GM18867 (cell line): Measurements from ENCODE around the gene PER3.
A peak's percentile ranks its signal among the peaks of the same experiment; 100 is the strongest.

Experiments used
- ATAC-seq: cut with Tn5 transposase; IDR thresholded peaks from one replicate; pipeline ENCODE4 v1.9.1; 2021; ENCODE audit warnings: mild to moderate bottlenecking, moderate library complexity; ENCODE audit not compliant: unreplicated experiment

PER3 gene

GRCh38 chr1:7783826-7784491 is at the start of gene PER3:
PER3 (plus strand) TSS chr1:7784291; CDS start chr1:7784878, 587 bp downstream.
- ATAC-seq = peak; percentile 87

- ATAC-seq = no peak
Measured at GRCh38 chr1:7738044-7738443, 46.0 kb upstream of the PER3 start.

- no peak for ATAC-seq
Measured at GRCh38 chr1:7743346-7743745, 40.7 kb upstream of the PER3 start.

DNA sequence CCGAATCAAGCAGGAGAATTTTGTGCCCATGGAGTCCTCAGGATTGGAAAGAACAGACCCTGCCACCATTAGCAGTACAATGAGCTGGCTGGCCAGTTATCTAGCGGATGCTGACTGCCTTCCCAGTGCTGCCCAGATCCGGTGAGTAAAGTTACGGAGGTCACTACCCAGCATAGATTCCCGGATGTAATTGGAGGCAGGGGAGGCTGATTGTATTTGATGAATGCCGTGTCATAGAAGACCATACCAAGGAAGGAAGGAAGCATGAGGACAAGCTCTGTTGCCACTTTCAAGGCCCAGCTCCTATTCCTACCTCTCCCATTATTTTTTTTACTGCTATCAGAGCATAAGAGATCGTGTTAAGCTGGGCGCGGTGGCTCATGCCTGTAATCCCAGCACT is 39.2 kb upstream of the PER3 start:
- ATAC-seq = no peak

DNA sequence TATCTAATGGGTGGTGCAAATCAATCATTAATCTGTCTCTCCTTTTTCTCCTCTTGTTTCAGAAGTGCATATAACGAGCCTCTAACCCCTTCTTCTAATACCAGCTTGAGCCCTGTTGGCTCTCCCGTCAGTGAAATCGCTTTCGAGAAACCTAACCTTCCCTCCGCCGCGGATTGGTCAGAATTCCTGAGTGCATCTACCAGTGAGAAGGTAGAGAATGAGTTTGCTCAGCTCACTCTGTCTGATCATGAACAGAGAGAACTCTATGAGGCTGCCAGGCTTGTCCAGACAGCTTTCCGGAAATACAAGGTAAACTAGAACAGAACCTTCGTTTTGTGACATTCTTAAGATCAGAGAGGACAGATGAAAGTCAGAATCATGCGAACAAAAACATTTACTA is 38.3 kb upstream of the PER3 start:
- no peak for ATAC-seq

DNA sequence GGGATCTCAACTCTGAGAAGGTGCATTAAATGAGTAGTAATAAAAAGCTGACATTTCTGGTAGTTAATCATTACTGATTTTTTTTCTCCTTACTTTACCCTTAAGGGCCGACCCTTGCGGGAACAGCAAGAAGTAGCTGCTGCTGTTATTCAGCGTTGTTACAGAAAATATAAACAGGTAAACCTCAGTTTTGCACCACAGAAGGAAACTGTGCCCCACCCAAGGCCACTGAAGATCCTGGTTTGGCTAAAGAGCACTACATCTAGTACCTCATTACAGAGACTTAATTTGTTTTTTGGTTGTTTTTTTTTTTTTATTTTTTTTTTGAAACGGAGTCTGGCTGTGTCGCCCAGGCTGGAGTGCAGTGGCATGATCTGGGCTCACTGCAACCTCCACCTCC is 36.5 kb upstream of the PER3 start:
- no peak for ATAC-seq

DNA sequence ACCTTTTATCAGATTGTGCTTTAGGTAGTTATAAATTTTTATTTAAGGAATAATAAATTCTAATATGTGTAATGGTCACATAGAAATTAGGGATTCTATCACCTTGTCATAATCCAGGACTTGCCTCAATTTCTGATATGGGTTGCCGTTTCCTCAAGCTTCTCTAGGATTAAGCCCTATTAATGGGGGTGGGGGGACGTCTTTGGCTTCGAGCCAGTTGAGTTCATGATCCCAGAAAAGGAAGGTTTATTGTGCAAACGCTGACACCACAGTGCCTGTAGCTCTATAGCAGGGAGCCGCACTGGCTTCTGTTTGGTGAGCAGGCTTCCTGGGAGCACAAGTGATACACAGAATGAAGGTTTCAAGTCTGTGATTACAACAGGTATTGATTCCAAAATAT is 35.0 kb upstream of the PER3 start:
- no peak for ATAC-seq

- no peak for ATAC-seq
Measured at GRCh38 chr1:7751174-7751573, 32.9 kb upstream of the PER3 start.

DNA sequence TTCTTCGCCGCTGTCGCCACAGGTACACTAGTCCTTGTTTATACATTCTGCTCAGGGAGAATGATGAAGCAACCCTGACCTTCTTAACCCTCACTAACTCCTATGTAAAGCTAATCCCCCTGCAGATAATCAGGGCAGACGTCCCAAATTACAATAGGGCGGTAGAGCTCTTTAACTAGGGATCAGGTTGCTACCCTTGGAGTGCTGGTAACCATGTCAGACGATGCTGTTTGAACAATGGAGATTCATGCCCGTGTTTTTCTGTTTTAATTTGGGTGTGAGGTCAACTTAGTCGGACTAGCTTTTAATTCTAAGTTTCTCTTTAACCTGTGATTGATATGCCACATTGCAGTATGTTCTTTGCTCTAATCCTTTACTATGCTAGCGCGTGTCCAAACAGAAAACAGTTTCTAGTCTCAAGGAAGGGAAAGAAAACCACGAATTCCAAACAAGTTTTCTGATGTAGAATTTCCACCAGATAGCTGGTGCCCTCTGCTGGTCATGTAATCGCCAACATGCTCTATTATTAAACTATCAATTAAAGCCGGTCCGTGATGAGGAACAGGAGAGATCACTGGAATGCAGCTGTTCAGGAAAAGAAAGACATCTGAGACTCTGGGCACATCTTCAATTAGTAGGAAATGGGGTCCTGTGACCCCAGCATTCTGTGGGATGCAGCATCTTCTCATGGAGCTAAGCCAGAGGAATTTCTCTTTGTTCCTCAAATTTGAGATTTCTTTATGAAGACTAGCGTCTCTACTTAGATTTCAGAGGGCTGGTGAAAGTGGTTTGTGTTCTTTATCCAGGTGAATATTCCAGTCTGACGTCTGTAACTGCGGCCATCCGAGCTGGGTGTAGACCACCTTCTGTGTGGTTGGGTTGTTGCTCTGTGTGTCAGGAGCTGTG is 31.3 kb upstream of the PER3 start:
- ATAC-seq = no peak

GRCh38 chr1:7753641-7754040 is 30.4 kb upstream of the PER3 start:
- ATAC-seq = no peak

GRCh38 chr1:7754234-7754633 is 29.9 kb upstream of the PER3 start:
- no peak for ATAC-seq

DNA sequence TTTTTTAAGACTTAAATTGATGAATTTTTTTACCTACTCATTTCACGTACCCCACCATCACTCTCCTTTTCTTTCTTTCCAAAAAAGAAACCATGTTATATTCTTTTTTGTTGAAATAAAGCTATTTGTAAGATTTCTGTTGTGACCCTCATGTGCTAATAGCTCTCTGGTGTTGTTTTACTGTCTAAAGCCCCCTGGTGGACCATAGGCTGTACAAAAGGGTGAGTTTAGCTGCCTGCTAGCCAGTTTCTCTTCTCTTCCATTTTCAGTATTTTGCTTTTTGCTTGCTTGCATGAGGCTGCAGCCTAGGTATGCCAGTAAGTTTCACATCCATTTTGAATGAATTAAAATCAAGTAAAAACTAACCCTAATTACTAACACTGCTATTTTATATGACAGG is 28.6 kb upstream of the PER3 start:
- ATAC-seq = no peak

- ATAC-seq = no peak
Measured at GRCh38 chr1:7760245-7760644, 23.8 kb upstream of the PER3 start.

DNA sequence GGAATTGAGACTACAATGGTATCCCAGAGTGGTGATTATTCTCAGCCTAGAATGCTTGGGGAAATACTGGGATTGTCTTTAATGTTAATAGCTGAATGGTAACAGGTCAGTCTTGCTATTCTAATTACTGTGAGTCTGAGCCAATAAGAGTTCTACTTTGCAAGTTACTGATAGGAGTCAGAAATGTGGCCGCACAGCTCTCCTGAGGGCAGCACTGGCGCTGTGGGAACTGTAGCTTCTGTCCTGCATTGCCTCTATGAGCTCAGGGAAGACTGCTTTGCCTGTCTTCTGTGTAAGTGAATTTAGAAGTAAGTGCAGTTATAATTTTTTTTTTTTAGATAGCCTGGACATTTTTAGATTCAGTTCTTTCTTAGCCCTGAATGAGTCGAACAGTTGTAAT is 23.0 kb upstream of the PER3 start:
- ATAC-seq = no peak

GRCh38 chr1:7767176-7767575 is 16.9 kb upstream of the PER3 start:
- ATAC-seq = no peak

GRCh38 chr1:7768583-7768982 is 15.5 kb upstream of the PER3 start:
- no peak for ATAC-seq

GRCh38 chr1:7769673-7770412 is 14.2 kb upstream of the PER3 start:
- ATAC-seq = no peak

DNA sequence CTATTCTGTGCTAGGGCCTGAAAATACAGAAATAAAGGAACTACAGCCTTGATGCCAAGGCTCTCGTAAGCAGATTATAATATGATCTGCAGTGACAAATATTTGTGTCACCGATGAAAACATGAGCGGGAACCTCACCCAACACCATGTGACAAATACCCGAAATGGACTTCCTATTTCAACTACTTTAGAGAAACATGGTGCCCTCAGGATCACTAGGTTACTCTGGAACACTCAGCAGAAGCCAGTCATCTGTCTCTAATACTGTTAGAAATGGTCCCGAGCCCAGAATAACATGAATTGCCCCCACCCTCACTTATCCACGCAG is 13.5 kb upstream of the PER3 start:
- ATAC-seq = no peak

- peak; percentile 83 for ATAC-seq
Measured at GRCh38 chr1:7770997-7771822, 12.9 kb upstream of the PER3 start, which contains the start of gene VAMP3. VAMP3 (plus strand) TSS chr1:7771296; CDS start chr1:7771384, 88 bp downstream.

- ATAC-seq = no peak
Measured at GRCh38 chr1:7771823-7772299, 12.2 kb upstream of the PER3 start.

DNA sequence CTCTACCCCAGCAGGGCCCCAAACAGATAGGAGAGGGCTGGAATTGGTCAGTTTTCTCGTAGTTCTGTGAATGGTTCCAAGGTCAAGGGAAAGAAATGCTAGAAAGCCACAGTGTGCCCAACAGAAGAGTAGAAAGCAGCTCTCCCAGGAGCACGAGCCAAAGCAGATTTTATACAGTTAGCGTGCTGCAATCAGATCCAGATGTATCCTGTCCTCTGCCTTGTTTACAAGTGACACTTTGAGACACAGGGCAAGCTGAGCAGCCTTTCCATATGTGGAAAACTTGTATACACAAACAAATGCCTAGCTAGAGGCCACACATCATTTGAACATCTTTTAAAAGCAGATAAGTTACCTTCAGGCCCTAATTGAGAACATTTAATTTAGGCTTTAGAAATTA is 6.5 kb upstream of the PER3 start:
- no peak for ATAC-seq
